Activated CD4-positive, CD25-positive, alpha-beta regulatory T cell treated with anti-CD3 and anti-CD28 coated beads, Interleukin-2, amount 50 U/mL, for 16 hours (primary cell): ENCODE data around the gene NLRP1.
A peak's percentile ranks its signal among the peaks of the same experiment; 100 is the strongest.

Source experiments
- DNase-seq: peaks from one replicate; pipeline ENCODE4 v3.0.0-alpha.2; 2020; ENCODE audit warnings: low read depth, low spot score

Gene NLRP1

DNA sequence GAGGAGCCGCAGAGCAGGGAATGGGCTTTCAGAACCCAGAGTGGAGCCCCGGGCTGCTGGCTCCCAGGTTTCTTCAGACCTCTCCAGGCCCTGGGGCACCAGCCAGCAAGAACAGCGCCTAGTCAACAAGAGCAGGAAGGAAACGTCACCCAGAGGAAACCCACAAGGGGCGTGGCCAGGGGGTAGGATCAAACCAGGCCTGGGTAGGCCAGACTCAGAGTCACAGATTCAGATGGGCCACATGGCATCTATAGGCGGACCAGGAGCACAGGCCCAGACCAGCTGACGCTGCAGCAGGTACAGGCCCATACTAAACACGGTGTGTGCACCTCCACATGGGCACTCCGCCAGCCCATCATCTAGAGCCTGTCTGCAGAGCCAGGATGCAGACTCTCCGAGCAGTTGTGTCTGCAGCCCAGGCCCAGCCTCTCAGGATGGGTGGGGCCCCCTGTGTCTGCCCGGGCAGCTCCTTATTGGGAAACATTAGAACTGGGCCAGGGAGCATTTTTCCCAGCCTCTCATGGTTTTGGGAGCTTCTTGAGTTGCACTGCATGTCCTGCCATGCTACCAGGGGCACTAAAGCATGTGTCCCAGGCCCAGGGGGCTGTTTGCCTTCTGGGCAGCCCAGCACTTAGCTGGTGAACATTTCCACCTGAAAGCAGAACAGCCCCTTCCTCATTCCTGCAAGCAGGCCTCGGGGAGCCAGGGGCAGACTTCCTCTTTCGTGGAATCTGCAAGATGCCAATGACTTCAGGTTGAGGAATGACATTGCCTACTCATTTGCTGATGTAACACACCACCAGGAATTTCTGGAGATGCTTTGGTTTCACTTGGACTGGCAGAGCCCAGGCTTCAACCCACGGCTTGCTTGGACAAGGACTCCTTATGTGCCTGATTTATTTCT lies at the start of gene NLRP1:
Gene NLRP1 (minus strand): TSS at position 127 of the 904 bp plus-strand sequence. CDS start 552 bp downstream, outside the sequence.
- DNase-seq: peak; percentile 90

DNA sequence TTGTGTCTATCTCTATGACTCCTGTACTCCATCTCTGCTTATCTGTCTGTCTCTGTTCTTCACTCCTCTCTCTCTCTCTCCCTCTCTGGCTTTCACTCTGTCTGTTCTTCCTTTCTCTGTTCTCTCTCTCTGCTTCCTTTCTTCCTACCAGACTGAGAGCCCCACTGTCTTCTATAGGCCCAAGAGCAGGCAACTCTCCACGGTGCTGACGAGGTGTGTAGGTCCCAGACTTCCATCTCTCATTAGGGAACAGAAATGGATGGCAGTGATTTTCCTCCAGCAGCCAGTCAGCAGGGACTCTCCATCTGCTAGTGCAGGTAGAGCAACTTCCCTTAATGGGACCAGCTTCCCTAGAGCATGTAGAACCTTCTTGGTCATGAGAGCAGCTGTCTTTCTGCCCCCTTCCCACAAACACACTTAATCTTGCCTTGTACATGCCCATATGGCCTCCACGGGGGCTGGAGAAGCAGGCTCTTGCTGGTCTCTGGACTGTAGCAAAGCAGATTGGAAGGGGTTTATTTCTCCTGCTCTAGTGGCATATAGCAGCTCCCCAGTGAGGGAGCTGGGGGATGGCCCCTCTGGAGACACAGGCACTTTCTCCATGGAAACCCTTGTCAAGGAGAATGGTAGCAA lies 47.8 kb upstream of the NLRP1 start:
- no peak for DNase-seq

DNA sequence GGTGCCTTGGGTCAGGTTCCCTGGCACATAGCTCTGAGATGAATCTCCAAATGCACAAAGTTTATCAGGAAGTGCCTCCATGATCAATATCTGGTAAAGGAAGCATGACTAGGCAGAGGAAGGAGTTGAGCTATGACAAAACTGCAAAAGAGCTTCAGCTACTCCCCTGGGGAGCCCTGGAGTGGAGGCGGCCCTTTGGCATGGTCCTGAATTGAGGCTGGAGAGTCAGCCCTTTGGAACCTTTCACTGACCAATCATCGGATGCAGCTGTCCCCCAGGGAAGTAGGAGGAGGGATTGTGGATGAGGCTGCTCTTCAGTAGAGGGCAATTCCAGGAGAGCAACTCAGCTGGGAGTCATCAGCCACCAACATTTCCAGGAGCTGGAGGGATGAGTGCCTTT lies 46.1 kb upstream of the NLRP1 start:
- DNase-seq: no peak

DNA sequence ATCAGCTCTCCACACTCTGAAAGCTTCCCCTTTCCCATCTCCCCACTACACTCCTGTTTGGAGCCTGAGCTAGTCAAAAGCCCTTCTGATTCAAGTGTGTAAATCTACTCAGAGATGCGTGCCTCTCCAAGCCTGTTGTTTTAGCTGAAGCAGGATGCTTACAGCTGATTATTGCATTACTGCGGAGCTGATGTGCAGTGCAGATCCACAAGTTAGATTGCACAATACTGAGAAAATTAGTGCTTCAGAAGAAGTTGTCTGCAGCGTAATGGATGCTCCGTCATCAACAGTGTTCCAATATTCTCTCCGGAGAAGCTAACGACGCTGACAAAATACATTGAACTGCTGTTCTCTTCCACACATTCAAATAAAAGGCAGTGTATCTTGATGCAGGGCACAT lies 44.8 kb upstream of the NLRP1 start:
- no peak for DNase-seq

DNA sequence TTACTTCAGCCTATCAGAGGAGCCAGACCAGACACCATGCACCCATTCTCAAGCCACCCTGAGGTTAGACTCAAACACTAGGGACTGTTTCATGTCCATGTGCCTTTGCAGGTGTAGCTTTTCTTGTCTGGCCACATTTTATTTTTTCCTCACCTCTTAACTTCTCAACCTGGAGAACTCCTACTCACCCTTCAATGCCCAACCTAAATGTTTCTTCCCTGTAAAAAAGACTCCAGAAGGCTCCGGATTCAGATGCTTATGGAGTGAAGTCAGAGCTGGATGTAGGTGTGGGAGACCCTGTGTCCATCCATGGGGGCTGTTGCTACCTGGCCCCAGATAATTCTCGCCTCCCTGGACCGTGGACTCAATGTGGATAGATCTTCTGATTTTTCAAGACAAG lies 44.0 kb upstream of the NLRP1 start:
- no peak for DNase-seq

DNA sequence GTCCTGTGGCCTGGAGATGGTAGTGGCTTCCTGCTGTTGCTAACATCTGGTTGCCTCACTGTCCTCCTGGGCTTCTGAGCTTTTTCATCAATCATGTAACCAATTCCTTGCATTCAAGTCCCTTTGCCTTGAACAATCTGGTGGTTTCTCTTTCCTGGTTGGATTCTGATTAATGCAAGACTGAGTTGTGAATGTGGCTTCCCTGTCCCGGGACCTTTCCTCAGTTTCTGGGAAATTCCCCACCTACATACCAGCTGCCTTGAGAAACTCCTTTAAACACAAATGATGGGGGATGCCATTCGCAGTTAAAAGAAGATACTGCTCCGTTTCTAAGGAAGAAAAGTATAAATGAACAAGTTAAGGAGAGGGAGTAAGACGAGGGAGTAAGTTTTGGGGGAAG lies 39.9 kb upstream of the NLRP1 start:
- DNase-seq: no peak

DNA sequence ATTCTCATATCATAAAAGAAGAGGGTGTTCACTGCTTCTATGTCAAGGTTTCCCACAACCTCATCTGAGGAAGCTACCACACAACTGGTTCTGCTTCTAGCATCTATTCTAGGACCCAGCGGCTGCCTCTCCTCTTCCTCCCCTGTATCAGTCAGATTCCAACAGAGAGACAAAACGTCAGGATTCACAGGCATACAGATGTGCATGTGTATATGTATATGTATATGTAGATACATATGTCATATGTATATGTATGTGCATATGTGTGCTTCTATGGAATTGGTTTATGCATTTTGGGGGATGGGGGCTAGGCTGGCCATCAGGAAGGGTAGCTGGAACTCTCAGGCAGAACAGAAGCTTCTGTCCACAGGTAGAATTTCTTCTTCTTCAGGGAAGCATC lies 37.4 kb upstream of the NLRP1 start:
- DNase-seq: no peak

DNA sequence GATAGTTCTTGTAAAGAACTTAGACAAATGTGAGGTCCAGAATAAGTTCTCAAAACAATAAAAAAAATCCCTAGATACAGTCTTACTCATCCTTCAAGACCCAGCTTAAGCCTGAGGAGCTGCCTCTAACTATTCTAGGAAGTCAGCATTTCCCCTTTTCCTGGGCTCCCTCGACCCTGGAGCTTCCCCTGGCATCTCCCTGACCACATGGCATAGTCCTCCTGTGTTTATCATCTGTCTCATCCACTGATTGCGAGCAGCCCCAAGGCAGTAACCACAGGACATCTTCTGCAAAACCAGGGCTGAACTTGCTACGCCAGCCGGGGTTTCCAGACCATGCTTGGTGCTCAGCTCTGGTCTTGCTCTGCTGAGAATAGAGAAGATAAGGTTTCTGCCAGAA lies 36.7 kb upstream of the NLRP1 start:
- no peak for DNase-seq

DNA sequence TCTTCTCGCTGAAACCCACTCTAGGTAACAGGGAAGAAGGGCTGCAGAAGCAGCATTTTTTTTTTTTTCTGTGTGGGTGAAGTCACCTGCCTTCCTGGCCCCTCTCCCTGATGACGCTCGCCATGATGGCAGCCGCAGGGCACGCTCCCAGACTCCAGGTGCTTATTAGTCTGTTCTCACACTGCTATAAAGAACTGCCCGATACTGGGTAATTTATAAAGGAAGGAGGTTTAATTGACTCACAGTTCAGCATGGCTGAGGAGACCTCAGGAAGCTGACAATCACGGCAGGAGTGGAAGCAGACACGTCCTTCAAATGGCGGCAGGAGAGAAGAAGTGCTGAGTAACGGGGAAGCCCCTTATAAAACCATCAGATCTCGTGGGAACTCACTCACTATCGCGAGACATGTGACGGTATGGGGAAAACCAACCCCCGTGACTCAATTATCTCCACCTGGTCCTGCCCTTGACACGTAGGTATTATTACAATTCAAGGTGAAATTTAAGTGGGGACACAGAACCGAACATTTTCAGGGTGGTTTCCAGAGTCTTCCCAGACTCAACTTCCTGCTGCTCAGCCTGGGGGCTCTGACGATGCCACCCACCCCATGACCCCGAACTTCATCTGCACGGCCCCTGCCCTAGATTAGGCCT lies 34.9 kb upstream of the NLRP1 start:
- no peak for DNase-seq

DNA sequence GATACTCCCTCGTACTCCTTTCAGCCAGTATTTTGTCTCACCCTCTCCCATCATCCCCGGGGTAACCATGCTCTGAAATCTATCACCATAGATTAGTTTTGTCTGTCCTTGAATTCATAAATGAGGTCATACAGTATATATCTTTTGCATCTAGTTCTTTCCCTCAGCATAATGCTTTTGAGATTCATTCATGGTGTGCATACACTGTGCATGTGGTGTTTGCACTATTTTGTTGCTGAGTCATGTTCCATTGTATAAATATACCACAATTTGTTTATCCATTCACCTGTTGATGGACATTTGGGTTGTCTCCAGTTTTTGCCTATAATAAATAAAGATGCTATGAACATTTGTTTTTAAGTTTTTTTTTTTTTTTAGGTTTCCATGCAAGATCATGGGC lies 34.2 kb upstream of the NLRP1 start:
- DNase-seq: no peak

DNA sequence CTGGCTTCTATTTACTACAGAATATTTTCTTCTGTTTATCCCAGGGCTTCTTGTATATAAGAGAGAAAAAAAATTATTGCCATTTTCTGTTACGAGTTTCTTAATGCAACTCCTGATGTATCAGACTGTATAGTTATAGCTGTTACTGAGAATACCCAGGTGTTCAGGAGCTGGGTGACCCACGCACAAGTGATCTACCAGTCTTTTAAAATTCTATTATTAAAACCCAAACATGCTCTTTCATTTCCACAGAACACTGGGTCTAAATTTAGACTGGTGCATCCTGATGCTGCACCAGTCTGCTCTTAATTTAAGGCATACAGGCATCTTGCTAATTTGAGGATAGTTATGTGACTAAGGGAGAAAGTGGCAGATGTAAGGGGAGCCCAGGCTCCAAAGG lies 31.2 kb upstream of the NLRP1 start:
- DNase-seq: no peak

DNA sequence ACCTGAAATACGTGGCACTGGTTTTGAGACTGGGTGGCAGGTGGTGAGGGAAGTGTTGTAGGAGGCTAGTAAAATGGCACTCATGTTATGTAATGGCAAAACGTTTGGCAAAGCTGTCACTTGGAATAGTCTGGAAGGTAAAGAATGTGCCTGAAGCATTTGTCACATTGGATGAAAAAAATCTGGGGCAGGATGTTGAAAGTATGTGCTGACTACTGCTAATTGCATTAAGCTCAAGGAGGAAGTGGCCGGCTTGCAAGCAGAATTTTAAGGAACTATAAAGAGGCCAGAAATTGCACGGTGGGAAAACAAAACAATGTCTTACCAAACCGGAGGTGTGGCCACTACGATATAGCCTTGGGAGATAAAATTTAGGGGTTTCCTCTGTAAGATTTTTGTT lies 26.6 kb upstream of the NLRP1 start:
- DNase-seq: no peak

DNA sequence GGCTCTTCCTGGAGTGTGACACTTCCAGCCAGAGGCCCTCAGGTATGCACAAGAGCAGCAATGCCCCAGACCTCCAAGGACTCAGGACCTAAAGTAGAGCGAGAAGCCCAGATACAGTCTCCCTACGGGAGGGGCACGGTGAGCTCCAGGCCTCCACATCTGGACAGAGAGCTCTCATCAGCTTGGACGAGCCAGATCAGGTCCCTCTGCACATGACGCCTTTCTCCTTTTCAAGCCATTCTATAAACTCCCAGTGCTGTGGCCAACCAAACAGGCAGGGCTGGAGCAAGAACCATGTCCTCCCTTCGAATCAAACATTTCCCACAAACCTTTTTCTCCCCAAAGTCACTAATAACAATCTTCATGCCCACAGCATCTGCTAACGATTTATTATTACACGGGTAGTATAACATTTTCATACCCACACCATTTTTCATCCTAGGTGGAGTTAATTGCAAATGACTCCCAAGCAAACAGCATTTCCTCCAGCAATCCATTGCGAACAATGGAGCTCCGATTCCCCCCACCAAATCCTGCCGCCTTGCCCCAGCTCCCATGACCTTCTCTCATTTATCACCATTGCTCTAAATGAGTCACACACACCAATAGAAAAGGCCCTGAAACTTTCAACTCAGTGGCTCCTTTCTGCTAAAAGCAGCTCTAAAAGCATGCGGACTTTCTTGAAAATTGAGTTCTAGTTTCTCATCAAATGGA lies 24.2 kb upstream of the NLRP1 start:
- no peak for DNase-seq

DNA sequence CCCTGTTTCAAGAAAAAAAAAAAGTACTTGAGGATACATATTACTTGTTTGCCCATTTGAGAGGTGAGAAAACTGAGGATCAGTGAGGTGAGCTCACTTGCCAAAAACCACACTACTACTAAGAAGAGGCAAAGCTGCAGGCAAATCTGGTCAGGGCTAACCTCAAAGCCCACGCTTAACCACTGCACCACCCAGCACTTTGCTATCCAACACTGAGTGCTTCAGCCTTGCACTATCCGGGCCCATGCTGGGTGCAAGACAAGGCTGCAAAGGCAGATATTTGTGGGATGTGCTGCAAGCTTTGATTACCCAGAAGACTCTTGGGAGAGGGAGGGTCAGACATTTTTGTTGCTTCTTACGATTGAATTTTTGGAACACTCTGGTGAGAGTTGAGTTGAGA lies 23.6 kb upstream of the NLRP1 start:
- DNase-seq: no peak

DNA sequence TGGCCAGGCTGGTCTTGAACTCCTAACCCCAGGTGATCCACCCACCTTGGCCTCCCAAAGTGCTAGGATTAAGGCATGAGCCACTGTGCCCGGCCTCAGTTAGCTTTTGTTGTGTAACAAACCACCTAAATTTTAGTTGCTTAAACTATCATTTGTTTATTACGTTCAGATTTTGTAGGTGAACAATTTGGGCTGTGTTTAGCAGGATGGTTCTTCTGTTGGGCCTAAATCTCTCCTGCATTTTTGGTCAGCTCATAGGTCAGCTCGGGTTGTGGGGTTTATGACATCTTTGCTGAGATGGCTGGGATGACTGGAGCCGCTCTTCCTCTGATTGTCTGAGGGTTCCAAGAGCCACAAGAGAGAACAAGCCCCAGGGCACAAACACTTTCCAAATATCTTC lies 21.1 kb upstream of the NLRP1 start:
- no peak for DNase-seq

DNA sequence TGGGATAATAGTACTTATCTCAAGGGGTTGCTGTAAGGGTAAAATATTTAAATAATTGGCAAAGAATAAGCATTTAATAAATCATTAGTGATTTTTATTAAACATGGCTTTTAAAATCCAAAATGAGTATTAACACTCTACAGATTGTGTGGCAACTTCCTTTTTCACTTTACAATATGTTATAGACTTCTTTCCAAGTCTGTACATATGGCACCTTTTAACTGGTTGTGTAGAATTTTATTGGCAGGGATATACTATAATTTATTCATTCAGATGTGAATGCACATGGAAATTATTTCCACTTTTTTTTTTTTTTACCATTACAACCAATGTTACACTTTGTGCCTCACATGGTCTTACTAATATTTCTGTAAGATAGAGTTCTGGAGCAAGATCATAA lies 15.7 kb upstream of the NLRP1 start:
- DNase-seq: no peak

DNA sequence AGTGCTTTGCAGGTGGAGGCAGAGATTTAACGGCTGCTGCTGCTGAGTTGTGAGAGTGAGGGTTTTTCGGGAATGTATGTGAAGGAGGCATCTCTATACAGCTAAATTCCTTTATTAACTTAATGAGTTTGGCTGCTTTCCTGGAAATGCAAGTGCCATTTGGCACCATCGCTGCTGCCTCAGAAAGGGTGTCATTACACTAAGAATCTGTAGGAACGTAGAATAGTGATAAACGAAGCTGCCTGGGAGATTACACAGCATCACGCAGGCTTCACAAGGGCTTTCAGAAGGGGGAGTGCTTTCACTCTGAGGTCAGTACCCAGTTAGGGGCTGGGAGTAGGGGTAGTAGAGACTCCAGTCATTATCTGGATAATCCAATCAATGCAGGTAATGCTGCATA lies 14.1 kb upstream of the NLRP1 start:
- no peak for DNase-seq

DNA sequence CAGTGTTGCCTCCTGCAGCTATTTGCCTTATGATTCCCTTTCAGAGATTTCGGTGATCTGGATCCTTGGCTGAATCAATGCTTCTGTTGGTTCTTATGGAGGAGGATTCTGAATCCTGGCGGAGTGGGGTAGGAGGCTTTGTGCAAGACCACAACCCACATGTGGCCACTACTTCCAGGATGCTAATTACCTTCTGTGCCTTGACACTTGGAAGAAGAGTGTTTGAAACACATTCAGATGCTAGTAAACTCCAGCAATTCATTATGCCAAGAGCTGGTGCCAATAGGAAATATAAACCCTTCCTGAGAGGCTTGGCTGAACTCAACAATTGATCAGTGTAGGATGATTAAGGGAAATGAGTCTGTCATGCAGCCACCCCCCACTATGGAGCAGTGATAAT lies 12.1 kb upstream of the NLRP1 start:
- DNase-seq: no peak

DNA sequence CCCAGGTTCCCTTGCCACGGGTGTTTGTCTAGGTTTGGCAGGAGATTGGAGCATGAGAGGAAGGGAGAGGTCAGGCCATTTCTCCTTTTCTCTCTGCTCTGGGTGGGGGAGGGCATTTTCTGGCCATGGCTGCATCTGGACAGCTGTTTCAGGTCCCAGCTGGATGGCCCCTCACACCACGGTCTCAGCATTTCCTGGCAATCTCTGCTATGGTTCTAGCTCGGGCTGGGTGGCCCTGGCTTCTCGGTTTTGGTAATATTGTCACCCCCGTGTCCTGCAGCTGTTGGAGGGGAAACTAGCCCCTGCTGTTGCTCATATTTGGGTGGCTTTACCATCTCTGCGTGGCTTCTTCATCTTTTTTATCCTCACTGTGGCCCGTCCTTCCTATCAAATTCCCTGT lies 11.5 kb upstream of the NLRP1 start:
- DNase-seq: no peak

DNA sequence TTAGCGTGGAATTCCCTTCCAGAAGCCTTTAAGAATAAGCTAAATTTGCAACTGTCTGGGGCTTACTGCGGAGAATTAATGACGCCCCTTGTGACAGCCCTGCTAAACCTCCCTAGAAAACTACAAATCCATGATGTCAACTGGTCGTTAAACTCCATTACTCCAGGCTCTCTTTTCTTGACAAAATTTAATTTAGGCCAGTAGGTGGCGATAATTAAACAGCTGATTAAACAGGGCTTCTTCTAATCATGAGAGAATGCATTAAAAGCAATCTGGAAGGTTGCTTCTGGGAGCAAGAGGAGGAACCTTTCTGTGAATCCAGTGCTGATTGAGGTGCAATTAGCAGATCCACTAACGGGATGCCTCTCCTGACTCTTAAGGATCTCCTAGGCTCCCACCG lies 8.1 kb upstream of the NLRP1 start:
- no peak for DNase-seq

DNA sequence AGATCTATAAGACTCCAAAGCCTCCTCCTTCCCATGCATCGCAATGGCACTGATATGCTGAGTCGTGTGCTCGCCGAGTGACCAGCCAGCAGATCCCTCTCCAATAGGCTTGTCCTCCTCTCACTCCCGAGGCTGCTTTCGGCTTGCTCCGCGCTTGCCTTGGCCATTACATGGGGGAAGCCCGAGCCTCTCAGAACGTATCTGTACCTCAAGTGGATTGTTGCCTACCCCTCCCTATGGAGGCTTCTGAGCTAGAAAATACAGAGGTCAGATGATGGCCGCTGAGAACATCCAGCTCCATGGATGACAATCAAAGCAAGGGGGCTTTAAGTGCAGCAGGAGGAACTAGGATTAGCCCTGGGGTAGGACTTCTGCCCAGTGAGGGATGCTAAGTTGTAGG lies 7.7 kb upstream of the NLRP1 start:
- no peak for DNase-seq

DNA sequence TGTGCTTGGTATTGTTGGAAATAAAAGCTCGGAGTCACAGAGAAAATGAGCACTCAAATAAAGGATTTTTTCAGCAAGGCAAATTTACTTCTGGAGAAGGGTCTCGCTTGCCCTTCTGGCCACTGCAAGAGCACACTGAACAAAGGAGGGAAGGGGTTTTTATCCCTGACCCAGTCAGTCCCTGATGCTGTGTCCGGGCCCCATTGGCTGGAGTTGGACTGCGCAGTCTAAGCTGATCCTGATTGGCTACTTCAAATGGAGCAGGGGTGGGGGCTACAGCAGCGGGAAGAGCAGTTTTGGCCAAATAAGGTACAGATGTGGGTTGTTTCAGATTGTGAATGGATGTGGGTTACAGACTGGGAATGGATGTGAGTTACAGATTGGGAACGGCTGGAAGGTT lies 4.3 kb upstream of the NLRP1 start:
- no peak for DNase-seq
